Measurements from ENCODE around the gene SMARCAL1.

- no peak for TF ChIP-seq CEBPB (IDR thresholded peaks at IDR 0.05; ENCODE audit: low read depth, low read length)
- no peak for TF ChIP-seq MXI1 (IDR thresholded peaks at IDR 0.05; ENCODE audit: borderline replicate concordance, low read depth, low read length)
- no peak for TF ChIP-seq CTCF (conservative IDR thresholded peaks at IDR 0.05; ENCODE audit: low read depth, low read length)
Observed at GRCh38 chr2:216527600-216527999, 115.3 kb downstream of the SMARCAL1 start.

Measured in IMR-90 (cell line).